ENCODE data around the gene TCF19.
A peak's percentile ranks its signal among the peaks of the same experiment; 100 is the strongest.
"Not testable (repeated sequence)": the region's sequence is repeated elsewhere in the genome, so short reads cannot be mapped to it uniquely, and the experiment has no call there.

TCF19 gene

GRCh38 chr6:31163922-31164321 lies 5.5 kb downstream of the TCF19 start:
- DNase-seq = no peak

DNA sequence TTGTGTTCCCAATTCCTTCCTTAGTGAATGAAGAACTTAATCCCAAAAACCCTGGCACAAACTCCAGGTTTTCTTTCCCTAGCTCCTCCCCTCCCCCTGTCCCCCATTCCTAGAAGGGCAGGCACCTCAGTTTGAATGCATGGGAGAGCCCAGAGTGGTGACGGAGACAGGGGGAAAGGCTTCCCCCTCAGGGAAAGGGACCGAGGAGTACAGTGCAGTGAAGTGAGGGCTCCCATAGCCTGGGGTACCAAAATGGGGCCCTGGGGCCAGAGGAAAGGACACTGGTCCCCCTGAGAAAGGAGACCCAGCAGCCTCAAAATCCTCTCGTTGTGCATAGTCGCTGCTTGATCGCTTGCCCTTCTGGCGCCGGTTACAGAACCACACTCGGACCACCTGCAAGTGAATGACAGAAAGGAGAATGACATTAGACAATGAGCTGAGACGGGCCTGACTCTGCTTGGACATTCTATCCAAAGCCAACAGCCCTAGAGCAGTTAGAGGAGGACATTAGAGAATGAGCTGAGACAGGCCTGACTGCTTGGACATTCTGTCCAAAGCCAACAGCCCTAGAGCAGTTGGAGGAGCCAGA lies 6.2 kb downstream of the TCF19 start:
- not testable (repeated sequence) for DNase-seq

- not testable (repeated sequence) for DNase-seq
Measured at GRCh38 chr6:31165064-31165832, 6.9 kb downstream of the TCF19 start.

- DNase-seq = no peak
Measured at GRCh38 chr6:31165986-31166385, 7.6 kb downstream of the TCF19 start.

- DNase-seq = no peak
Measured at GRCh38 chr6:31168606-31169005, 10.2 kb downstream of the TCF19 start.

DNA sequence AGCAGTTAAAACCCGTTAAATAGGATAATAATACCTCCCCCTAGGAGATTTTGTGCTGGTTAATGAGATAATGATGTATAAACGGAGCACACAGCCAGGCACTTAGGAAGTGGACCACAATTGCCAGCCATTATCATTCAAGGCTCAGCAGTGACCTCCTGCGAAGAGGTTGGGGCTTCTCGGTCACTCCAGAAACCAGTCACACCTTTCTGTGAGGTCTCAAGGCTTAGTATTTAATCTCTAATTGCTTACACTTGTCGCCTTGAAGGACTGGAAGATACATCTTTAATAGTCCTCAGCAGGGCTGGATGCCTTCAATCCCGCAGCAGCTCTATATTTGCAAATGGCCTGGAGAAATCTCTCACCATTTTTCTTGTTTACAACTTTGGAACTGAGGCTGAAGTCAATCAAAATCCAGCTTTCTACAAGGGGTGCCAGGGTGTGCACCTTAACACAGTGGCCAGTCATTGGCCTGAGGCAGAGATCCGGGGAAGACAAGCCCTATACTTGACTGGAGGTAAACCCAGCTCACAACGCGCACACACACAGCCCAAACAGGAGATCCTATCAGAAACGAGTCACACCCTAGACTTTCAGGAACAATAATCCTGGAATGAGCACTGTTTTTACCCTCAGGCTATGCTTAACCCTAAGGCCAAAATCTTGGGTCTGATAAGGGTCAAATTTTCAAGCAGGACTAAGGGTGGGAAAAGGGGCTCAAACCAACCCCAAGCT lies 10.9 kb downstream of the TCF19 start:
- no peak for DNase-seq

DNA sequence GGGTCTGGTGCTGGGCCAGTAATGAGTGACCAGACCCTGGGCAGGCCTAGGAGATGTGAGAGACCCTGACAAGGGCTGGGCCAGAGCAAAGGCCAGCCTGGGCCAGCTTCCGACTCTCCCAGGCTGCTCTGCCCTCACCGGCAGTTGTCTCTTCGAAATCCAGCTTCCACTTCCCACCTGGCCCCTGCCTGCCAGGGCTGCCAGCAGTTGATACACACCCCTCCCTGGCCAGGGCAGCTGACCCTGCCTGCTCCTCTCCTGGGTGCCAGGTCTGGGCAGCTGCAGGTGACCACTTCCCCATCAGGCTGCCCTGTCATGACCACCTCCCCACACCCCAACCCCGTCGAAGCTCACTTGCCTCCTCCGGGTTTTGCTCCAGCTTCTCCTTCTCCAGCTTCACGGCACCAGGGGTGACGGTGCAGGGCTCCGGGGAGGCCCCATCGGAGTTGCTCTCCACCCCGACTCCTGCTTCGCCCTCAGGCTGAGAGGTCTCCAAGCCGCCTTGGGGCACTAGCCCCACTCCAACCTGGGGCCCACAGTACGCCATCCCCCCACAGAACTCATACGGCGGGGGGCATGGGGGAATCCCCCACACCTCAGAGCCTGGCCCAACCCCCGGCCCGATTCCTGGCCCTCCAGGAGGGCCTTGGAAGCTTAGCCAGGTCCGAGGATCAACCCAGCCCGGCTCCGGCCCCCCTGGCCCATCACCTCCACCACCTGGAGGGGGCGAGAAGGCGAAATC lies 11.6 kb downstream of the TCF19 start:
- not testable (repeated sequence) for DNase-seq

DNA sequence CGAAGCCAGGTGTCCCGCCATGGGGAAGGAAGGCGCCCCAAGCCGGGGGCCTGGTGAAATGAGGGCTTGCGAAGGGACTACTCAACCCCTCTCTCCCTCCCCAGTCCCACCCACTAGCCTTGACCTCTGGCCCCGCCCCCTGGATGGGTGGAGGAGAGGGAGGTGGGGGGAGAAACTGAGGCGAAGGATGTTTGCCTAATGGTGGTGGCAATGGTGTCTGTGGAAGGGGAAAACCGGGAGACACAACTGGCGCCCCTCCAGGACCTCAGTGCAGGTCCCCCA lies 12.2 kb downstream of the TCF19 start, which contains the start of gene POU5F1:
Gene POU5F1, minus strand, starts transcription at position 83 of the 282 bp plus-strand sequence. Its CDS starts 62 bp downstream, at position 21.
- no peak for DNase-seq

DNA sequence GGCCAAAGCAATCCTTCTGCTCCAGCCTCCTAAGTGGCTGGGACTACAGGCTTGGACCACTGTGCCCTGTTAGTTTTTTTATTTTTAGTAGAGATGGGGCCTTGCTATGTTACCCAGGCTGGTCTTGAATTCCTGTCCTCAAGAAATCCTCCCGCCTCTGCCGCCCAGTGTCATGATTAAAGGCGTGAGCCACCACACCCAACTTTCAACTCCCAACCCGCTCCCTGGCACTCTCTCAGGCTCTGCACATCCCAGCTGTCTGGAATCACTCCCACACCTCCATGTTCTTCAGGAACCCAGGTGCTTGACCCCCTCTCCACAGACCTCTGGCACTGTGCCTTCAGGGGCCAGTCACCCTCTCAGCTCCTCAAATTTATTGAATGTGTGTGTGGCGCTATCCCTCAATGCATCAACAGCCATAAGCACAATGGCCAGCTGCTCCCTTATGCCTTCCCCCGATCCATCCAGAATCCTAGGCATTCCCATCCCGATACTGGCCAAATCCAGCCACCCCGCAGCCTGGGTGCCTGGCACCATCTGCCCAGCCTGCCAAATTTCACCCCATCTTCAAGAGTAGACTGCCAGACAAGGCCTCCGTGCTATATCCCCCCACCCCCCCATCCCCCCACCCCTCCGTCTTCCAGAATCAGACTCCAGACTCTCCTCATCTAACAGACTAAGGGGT lies 12.7 kb downstream of the TCF19 start:
- DNase-seq = no peak

- no peak for DNase-seq
Measured at GRCh38 chr6:31171931-31172905, 13.8 kb downstream of the TCF19 start.

- no peak for DNase-seq
Measured at GRCh38 chr6:31172973-31173384, 14.6 kb downstream of the TCF19 start.

DNA sequence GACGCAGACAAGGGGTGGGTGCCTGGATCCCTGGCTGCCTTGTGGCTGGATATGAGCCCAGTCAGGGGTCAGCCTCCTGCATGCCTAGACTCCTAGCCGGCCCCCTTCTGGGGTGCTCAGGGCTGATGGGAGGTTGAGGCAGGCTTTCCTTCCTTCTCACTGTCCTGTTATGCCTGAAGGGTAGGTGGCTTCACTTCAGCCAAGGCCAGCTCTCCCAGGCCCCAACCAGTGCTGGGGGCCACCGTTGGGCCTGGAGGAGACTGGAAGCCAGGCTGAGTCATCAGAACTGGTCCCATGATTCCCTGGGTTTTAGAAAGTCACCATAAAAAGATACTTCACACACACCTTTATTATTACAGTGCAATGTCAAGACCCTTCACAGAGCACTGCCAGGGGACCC lies 15.0 kb downstream of the TCF19 start:
- no peak for DNase-seq

DNA sequence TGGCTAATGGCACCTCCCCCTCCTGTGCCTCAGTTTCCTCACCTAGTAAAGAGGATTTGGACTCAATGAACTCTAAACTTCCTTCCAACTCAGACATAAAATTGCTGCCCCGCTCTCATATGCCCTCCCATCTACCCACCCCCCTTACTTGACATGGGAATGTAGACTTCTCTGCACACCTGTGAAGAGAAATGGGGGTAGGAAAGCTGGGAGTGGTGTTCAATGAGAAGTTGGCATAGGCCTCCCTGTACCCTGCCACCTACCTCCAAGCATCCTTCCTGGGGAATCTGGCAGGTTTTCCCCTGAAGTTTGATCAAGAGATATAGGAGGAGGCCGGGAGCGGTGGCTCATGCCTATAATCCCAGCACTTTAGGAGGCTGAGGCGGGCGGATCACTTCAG lies 16.0 kb downstream of the TCF19 start:
- no peak for DNase-seq

- peak; percentile 54 for DNase-seq
Measured at GRCh38 chr6:31175971-31176370, 17.6 kb downstream of the TCF19 start.

- no peak for DNase-seq
Measured at GRCh38 chr6:31178143-31179041, 20.0 kb downstream of the TCF19 start.

DNA sequence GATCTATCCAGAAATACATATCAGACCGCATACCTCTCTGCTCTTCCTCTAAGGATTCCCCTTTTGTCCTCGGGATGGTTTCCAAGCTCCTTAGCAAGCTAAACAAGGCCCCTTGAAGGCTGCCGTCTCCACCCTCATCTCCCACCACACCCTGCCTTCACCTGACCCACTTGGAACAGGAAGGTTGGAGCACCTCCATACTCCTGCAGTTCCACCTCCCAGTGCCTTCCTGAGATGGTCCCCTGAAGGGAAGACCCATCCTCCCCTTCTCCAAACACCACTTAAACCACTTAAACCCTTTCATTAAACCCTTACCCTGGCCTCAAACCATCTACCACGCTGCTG lies 20.6 kb downstream of the TCF19 start:
- DNase-seq = no peak

DNA sequence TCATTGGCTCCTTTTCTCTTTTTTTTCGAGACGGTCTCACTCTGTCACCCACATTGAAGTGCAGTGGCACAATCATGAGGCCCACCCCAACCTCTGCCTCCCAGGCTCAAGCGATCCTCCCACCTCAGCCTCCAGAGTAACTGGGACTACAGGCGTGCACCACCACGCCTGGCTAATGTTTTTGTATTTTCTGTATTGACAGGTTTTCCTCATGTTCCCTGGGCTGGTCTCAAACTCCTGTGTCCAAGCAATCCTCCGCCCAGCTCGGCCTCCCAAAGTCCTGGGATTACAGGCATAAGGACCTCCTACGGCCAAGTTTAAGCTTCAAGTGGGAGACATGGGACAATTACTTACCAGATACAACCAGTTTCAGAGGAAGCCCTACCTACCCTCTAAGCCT lies 21.5 kb downstream of the TCF19 start:
- DNase-seq = no peak

DNA sequence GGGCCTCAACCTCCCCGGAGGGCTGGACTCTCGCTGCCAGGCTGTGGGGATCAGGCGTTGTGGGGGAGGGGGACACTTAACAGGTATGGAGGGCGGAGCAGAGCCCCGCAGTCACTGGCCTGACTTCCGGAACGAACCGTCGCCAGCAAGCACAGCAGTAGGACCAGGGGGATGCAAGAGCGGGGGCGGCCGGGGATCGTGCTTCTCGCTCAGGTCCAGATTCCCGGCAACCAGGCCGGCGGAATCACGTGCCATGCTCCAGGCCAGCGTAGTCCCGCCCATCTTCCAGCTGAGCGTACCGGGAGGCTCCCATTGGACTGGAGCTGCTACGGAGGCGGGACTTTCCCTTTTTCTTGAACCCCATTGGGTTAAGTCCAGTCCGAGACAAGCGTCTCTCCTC lies 22.1 kb downstream of the TCF19 start:
- peak; percentile 91 for DNase-seq

DNA sequence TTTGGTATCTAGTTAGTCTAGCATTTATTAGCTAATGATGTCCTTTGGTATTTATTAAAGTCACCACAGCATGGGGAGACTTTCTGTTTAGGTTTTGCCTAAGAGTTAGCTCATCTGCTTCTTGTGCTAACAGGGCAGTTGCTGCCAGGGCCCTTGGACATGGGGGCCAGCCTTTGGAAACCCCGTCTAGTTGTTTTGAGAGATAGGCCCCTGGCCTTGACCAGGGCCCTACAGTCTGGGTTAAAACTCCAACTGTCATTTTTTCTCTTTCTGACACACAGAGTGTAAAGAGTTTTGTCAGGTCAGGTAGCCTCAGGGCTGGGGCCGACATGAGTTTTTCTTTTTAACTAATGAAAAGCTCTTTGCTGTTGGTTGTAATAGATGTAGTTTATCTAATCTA lies 24.9 kb downstream of the TCF19 start:
- DNase-seq = not testable (repeated sequence)

GRCh38 chr6:31183859-31184258 lies 25.5 kb downstream of the TCF19 start:
- not testable (repeated sequence) for DNase-seq

- not testable (repeated sequence) for DNase-seq
Measured at GRCh38 chr6:31185695-31186051, 27.3 kb downstream of the TCF19 start.

Measured in hematopoietic multipotent progenitor cell treated with erythropoietin and hydrocortisone succinate and interleukin-3 and kit ligand, for 4 days (in vitro differentiated cells).